Measurements from ENCODE around the gene IRS2.

Gene IRS2

DNA sequence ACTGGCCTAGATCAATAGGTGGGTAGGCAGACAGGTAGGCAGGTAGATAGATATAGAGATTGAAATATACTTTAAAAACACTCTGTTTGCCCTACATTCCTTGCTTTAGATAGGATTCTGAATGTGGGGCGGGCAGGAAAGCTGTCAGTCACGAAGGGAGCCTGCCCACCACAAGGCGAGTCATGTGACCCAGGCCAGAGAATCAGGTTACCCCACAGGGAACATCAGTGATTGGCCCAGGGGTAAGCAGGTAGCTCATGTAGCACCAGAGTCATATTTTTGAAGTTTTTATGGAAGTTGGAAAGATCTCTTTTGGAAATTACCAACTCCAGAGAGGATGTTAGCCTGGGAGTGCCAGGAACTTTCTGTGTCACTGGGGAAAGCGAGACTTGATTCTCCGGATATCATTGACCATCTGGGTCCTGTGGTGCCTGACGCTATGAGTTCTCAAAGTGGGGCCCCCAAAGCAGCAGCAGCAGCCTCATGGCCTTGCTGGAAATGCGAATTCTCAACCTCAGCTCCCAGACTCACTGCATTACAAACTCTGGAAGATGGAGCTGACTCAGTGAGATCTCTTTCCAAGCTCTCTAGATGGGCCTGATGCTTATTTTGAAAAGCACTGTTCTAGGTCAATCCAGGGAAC is 60.3 kb downstream of the IRS2 start:
- DNase-seq, result no peak

DNA sequence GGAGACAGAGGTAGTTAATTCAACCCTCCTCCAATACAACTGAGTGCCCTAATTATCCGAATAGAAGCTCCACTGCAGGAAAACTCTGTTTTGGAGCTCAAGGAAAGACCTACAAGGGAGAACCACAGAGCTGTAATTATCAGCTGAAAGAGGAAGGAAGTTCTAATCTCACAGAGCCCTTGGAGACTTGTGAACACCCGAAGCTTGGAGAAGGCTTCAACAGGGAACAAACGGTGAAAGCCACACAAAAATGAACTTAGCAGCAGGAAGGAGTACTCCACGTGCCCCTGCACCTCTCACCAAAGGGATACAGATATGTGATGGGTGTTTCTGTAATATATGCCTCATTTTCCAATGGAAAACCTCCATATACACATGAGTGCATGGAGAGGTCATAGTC is 61.1 kb downstream of the IRS2 start:
- DNase-seq, result no peak

DNA sequence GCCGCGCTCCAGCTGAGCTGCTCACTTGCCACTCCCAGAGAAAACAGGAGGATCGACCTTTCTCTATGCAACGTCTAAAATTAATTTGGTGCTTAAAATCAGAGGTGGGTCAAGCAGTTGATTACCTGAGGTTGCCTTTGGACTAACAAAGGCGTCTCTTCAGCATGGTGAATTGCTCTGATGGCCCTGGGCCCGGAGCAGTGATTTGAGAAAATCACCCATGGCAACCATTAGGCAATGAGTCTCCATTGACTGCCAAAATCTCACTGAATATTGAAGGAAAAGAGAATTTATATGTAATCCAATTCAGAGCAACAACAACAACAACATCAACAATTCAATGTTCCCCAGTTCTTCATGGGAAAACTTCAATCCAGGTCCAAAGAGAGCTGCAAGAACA is 61.8 kb downstream of the IRS2 start:
- DNase-seq, result no peak

DNA sequence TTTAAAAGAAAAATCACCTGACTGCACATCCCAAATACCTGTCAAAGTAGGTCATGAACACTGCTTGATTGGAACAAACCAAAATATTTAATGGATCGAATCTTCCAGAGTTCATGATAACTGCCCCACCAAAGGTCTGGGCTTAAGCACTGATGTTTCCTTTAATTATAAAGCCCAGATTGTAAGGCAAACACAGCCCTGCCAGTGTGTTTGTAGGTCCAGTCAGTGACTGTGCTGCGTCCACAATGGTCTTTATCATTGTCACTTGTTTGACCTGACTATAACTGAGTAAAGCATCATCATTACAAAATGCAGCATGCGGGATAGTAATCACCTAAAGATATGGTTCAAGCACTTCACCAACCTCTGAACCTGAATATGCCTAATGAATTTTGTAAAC is 63.3 kb downstream of the IRS2 start:
- no peak for DNase-seq

DNA sequence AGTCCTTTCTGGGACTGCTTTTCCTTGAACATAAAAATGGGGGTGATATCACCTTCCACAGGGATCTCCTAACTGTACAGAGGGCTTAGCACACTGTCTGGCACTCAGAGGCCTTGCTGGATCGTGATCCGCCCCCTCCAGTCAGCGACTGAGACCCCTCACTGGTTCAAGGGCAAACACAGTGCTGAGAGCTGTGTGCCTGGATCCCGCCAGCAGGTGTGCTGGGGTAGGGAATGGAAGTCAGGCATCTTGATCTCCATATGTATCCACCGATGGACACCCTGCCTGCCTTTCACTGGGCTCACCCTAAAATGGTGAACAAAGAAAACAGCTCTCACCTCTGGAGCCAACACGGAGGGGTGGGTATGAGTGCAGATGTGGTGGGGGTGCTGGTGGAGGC is 64.3 kb downstream of the IRS2 start:
- DNase-seq, result no peak

DNA sequence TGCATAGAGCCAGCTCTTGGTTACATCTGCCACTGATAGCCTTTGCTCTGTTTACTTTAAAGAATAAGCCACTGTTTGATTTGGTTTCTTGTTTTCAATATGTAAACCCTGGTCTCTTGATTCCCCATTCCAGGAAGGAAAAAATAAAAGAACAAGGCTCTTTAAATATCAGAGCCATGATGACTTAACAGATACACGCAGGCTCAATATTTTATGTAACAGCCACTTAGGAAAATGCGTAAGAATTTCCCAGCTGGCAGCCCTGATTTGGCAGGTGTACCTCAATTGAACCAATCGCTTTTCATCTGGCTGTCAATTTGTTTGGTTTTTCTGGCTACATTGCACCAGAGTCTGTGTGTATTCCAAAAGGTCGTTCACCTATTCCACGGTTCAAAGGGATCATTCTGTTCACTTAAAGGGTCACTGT is 65.6 kb downstream of the IRS2 start:
- no peak for DNase-seq

- no peak for DNase-seq
Measured at GRCh38 chr13:109719962-109720646, 66.3 kb downstream of the IRS2 start.

DNA sequence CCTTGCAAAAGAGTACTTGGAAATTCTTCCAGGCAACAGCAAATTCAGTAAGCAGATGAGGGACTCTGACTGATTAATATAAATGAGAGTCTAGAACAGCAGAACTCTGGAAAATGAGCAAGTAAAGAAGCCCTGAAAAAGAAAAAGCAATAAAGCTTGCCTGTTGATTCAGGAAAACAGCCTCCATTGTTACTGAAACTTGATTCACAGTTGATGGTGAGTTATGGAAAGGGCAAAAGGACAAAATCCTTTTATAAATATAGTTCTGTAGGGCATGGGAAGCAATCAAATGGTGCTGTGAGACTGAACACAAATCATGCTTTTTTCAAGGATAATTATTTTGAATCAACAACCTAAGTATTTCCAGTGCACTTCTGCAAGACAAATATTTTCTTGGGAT is 67.7 kb downstream of the IRS2 start:
- no peak for DNase-seq

GRCh38 chr13:109717686-109718085 is 68.7 kb downstream of the IRS2 start:
- no peak for DNase-seq

DNA sequence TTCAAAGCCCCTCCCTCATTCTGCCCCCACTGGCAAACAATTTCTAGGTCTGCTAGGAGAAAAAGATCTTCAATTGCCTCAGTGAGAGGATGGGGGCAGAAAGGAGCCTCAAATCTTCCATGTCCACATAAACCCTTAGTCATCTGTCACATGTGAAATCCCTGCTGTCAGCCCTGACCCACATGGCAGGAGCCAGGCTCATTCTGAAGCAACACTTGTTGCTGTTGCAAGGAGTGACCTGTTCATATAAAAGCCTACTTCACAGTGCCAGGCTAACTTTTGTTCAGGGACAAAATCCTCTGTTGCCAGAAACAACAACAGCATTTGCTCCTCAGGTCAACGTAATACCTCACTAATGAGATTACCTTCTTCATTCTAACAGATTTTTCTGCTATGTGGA is 70.5 kb downstream of the IRS2 start:
- DNase-seq, result no peak

DNA sequence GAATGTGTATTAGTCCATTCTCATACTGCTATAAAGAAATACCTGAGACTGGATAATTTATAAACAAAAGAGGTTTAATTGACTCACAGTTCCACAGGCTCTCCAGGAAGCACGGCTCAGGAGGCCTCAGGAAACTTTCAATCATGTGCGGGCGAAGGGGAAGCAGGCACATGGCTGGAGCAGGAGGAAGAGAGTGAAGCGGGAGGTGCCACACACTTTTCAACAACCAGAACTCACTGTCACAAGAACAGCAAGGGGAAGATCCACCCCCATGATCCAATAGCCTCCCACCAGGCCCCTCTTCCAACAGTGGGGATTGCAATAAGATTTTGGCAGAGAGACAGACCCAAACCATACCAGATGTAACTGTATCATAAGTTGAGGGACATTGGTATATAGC is 72.7 kb downstream of the IRS2 start:
- DNase-seq, result no peak

DNA sequence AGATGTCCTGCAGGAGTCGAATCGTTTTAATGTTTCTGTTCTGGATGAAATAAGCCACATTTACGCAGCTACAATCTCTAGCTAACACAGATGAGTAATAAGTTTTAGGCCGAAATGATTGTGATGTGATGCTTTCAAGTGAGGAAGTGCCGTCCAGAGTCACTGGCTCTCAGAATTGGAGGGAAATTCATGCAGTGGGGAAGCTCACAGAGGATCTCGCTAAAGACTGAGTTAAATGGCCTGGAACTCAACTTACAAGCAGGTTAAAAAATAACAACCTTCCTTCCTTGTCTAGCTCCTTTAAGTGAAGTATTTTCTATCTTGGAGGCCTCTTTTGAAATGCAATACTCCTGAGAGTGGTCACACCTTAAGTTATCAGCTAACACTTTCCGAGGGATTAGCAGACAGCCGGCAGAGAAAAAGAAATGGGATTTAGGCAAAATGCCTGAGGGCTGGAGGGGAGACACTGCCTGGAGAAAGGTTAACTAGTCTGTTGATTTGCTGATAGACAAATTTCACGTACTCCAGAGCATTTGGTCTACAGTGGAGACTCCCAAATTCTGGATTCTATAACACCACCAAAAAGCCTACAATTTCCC is 74.2 kb downstream of the IRS2 start:
- no peak for DNase-seq

GRCh38 chr13:109707742-109708617 is 78.4 kb downstream of the IRS2 start:
- no peak for DNase-seq

- no peak for DNase-seq
Measured at GRCh38 chr13:109707044-109707741, 79.2 kb downstream of the IRS2 start.

DNA sequence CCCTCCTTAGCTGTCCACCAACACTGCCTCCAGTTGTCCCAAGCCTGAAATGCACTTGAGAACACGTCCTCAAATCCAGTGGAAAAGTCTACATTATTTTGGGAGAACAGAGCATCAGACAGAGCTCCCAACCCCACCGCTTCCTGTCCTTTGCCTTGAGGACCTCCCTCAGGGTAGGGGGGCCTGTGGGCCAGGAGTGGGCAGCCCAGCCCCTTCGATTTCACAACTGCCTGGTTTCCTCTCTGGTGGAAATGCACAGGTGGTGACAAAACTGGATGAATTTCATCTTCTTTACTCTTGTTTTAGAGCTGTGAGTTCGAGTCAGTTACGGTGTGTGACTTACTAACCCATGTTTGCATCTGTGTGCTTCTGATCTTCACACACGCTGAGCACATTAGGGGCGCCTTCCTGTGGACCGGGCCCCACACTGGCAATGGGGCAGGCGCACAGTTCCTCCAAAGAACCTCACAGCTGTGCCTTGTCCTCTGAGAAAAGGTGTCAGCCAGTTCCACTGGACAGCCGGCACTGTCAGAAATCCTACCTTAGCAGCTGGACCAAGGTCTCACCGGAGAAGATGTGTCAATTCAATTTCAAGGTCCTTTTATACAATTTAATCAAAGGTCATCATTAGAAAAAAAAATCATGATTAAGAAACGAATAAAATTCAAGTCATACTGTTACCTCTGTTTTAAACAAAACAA is 80.2 kb downstream of the IRS2 start:
- DNase-seq, result no peak

DNA sequence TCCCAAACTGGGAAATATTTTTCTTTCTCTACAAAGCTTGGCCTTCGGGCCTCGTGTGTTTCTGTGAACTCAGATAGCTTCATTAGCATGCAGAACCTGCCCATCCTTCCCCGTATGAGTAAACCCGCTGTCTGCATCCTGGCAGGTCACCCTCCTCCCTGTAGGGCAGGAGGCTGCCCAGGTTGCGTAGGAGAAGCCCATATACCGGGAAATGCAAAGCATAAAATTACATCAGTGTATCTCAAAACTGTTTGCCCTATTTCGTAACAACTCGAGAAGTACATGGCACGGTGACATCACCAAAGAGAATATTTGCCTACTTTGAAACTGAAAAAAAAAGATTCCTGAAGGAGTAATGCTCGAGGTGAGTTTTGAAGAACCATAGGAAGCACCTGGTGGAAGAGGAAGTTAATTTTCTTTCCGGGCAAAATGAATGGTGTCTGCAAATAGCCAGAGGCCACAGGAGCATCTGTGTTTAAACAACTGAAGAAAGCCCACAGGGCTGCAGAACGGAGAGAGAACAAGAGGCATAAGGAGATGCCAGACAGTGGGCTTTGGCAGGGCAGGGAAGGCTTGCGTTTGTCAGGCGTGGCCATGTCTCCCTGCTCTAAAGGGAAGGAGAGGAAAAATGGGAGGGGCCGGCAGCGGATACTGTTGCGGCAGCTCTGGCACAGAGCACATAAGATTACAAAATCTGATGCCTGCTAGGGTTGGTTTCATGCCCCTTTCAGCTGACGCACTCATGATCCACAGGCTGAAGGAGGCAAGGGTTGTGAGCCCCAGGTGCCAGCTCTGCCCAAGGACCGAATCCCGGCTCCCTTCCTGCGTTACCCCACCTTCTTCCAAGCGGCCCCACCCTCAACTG is 81.4 kb downstream of the IRS2 start:
- DNase-seq, result no peak

GRCh38 chr13:109703250-109703649 is 83.1 kb downstream of the IRS2 start:
- DNase-seq, result no peak

Measured in stimulated activated CD8-positive, alpha-beta memory T cell treated with anti-CD3 and anti-CD28 coated beads, Interleukin-4, amount 100 ng/mL, for 48 hours (primary cell).